HL-60 (cell line): ENCODE results near the gene TSPAN18.

Experiments used
- DNase-seq, 2 experiments: peaks; one replicate each; pipeline ENCODE4 v3.0.0-alpha.2; 2010 to 2020; ENCODE audit warnings: low read depth in 1 of 2, low spot score in 1 of 2
- H3K27ac ChIP-seq: fragments of 250-450 bp; sonication (Bioruptor Pico); replicated peaks from 2 replicates; pipeline ENCODE4 v1.5.1; 2020; ENCODE audit warnings: mild to moderate bottlenecking, moderate library complexity
- H3K27me3 ChIP-seq: fragments of 250-450 bp; sonication (Bioruptor Pico); 2 replicates; pipeline ENCODE4 v1.5.1; 2021; ENCODE audit warnings: mild to moderate bottlenecking, moderate library complexity; ENCODE audit not compliant: insufficient read depth, poor library complexity, severe bottlenecking
- H3K4me3 ChIP-seq: replicated peaks from 2 replicates; pipeline ENCODE4 v1.5.1; 2011; ENCODE audit warnings: mild to moderate bottlenecking, control low read depth, low read length; ENCODE audit not compliant: insufficient read depth
- CTCF ChIP-seq: IDR thresholded peaks from one replicate; pipeline ENCODE4 v1.5.1; 2011; ENCODE audit warnings: low read length, control low read depth, inconsistent platforms; ENCODE audit not compliant: insufficient read depth
- GABPA ChIP-seq: IDR thresholded peaks from 2 replicates; pipeline ENCODE4 v1.6.1; 2012; ENCODE audit warnings: low read depth
- POLR2AphosphoS5 ChIP-seq: IDR thresholded peaks from 2 replicates; pipeline ENCODE4 v1.6.1; 2012; ENCODE audit warnings: low read depth
- REST ChIP-seq: IDR thresholded peaks from 2 replicates; pipeline ENCODE4 v1.6.1; 2012; ENCODE audit warnings: low read depth; ENCODE audit not compliant: insufficient replicate concordance
- SPI1 ChIP-seq: IDR thresholded peaks from 2 replicates; pipeline ENCODE4 v1.6.1; 2012; ENCODE audit warnings: low read depth, mild to moderate bottlenecking, borderline replicate concordance

The TSPAN18 gene

GRCh38 chr11:44880953-44881352, 154.2 kb downstream of the TSPAN18 start:
- no peak for DNase-seq
- Histone ChIP-seq H3K4me3 (no peak overlapping the region), H3K27me3 (peaks cover 3% of the 10 kb centered on the region), H3K27ac (no peak overlapping the region)
- TF ChIP-seq POLR2AphosphoS5 (no peak), CTCF (no peak), REST (no peak), SPI1 (no peak), GABPA (no peak)

GRCh38 chr11:44883277-44883676, 156.5 kb downstream of the TSPAN18 start:
- no peak overlapping the region for H3K27ac ChIP-seq
- no peak overlapping the region for H3K4me3 ChIP-seq
- peaks cover 3% of the 10 kb centered on the region for H3K27me3 ChIP-seq
- no peak for DNase-seq
- TF ChIP-seq POLR2AphosphoS5 (no peak), REST (no peak), GABPA (no peak), SPI1 (no peak), CTCF (no peak)

GRCh38 chr11:44884056-44884455, 157.3 kb downstream of the TSPAN18 start:
- no peak for TF ChIP-seq SPI1
- TF ChIP-seq REST, result no peak
- no peak for TF ChIP-seq CTCF
- no peak for TF ChIP-seq GABPA
- no peak for TF ChIP-seq POLR2AphosphoS5
- Histone ChIP-seq H3K4me3 (no peak overlapping the region), H3K27ac (no peak overlapping the region), H3K27me3 (peaks cover 3% of the 10 kb centered on the region)
- no peak for DNase-seq
